ENCODE measurements around the gene KRTAP29-1.

Gene KRTAP29-1

GRCh38 chr17:41340934-41341861, 38.5 kb upstream of the KRTAP29-1 start:
- TF ChIP-seq TSHZ2 (CRISPR knock-in tag; IDR thresholded peaks at IDR 0.05): no peak
- TF ChIP-seq TCF4 (CRISPR knock-in tag; IDR thresholded peaks at IDR 0.05; ENCODE audit: borderline replicate concordance): no peak
- no peak for TF ChIP-seq CSRNP3 (CRISPR knock-in tag; IDR thresholded peaks at IDR 0.05)
- no peak for TF ChIP-seq ISL1 (CRISPR knock-in tag; IDR thresholded peaks at IDR 0.05)
- TF ChIP-seq ZNF70 (CRISPR knock-in tag; IDR thresholded peaks at IDR 0.05): no peak
- TF ChIP-seq ZFP3 (CRISPR knock-in tag; IDR thresholded peaks at IDR 0.05): no peak
- TF ChIP-seq ESRRG (CRISPR knock-in tag; IDR thresholded peaks at IDR 0.05): no peak
- TF ChIP-seq ZFP30 (CRISPR knock-in tag; IDR thresholded peaks at IDR 0.05): no peak
- TF ChIP-seq CSDC2 (CRISPR knock-in tag; IDR thresholded peaks at IDR 0.05): no peak
- no peak for TF ChIP-seq CREB5 (CRISPR knock-in tag; IDR thresholded peaks at IDR 0.05; ENCODE audit: low read depth)
- TF ChIP-seq ARNTL (CRISPR knock-in tag; IDR thresholded peaks at IDR 0.05; ENCODE audit: borderline replicate concordance, low read depth): no peak
- TF ChIP-seq ZNF565 (CRISPR knock-in tag; conservative IDR thresholded peaks at IDR 0.05; ENCODE audit: low read depth): no peak
- no peak for TF ChIP-seq RARB (CRISPR knock-in tag; IDR thresholded peaks at IDR 0.05)
- no peak for TF ChIP-seq GLIS3 (CRISPR knock-in tag; IDR thresholded peaks at IDR 0.05)
- no peak for TF ChIP-seq BACH2 (CRISPR knock-in tag; IDR thresholded peaks at IDR 0.05; ENCODE audit: borderline replicate concordance)
- no peak for TF ChIP-seq SNAI2 (CRISPR knock-in tag; IDR thresholded peaks at IDR 0.05)
- no peak for ATAC-seq

- TF ChIP-seq CSRNP3 (CRISPR knock-in tag; IDR thresholded peaks at IDR 0.05) (no peak), ESRRG (CRISPR knock-in tag; IDR thresholded peaks at IDR 0.05) (no peak), RARB (CRISPR knock-in tag; IDR thresholded peaks at IDR 0.05) (no peak), ZFP3 (CRISPR knock-in tag; IDR thresholded peaks at IDR 0.05) (no peak), TCF4 (CRISPR knock-in tag; IDR thresholded peaks at IDR 0.05; ENCODE audit: borderline replicate concordance) (no peak), OSR1 (CRISPR knock-in tag; IDR thresholded peaks at IDR 0.05) (no peak), SNAI2 (CRISPR knock-in tag; IDR thresholded peaks at IDR 0.05) (no peak), CREB5 (CRISPR knock-in tag; IDR thresholded peaks at IDR 0.05; ENCODE audit: low read depth) (no peak), BACH2 (CRISPR knock-in tag; IDR thresholded peaks at IDR 0.05; ENCODE audit: borderline replicate concordance) (no peak), CSDC2 (CRISPR knock-in tag; IDR thresholded peaks at IDR 0.05) (no peak), ARNTL (CRISPR knock-in tag; IDR thresholded peaks at IDR 0.05; ENCODE audit: borderline replicate concordance, low read depth) (no peak), POU6F1 (CRISPR knock-in tag; IDR thresholded peaks at IDR 0.05; ENCODE audit: borderline replicate concordance, low read depth) (no peak), ZFP30 (CRISPR knock-in tag; IDR thresholded peaks at IDR 0.05) (no peak), PATZ1 (CRISPR knock-in tag; IDR thresholded peaks at IDR 0.05; ENCODE audit: borderline replicate concordance) (no peak), PPARA (CRISPR knock-in tag; IDR thresholded peaks at IDR 0.05; ENCODE audit: borderline replicate concordance) (no peak), ZNF565 (CRISPR knock-in tag; conservative IDR thresholded peaks at IDR 0.05; ENCODE audit: low read depth) (no peak), TOX (CRISPR knock-in tag; IDR thresholded peaks at IDR 0.05; ENCODE audit: borderline replicate concordance) (no peak)
- ATAC-seq: no peak
Observed at GRCh38 chr17:41340494-41340893, 37.8 kb upstream of the KRTAP29-1 start.
